ENCODE data around the gene HOXB1.

DNA sequence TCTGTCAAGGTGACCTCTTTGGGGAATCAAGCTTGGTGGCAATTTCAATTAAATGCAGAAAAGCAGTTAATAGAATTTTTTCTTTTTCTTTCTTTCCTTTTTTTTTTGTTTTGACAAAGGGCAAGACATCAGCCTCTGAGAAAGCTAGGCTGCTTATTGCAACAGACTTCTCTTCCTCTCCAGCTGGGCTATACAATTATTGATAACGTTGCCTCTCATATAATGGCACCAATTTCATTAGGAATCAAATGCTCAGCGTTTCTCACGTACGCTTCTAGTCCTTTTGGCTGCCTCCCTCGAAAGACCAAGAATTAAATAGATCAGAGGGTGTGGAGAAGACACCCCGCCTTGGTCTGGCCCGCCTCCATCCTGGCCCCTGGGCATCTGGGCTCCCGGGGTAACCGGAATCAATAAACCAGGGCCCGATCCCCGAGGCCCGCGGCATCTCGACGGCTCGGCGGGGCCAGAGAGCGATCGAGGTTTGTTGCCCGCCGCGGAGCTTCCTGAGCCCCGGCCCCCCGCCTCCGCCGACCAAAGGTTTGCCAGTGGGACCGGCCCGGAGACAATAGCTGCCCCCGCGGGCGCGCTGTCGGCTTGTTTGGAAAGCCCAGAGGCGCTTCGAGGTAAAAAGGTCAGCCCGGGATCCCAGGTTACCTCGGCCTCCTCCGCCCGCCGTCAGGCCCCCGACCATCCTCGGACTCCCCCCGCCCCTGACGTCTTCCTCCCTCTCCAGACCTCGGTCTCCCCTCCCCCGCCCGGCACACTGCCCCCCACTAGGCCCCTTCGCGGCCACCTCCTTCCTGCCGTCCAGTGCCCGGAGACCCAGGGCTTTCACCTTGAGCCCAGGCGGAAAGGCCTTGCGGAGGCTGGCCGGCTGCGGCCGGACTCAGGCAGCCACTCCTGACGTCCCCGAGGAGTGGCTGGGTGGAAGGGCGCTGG lies 3.9 kb downstream of the HOXB1 start:
- TF ChIP-seq GATA2 (IDR thresholded peaks at IDR 0.05; ENCODE audit: low read depth, low read length) (no peak), GATA3 (IDR thresholded peaks at IDR 0.05; ENCODE audit: low read depth, low read length) (no peak)
